ENCODE results near the gene CEP44.

- TF ChIP-seq POLR2A (IDR thresholded peaks at IDR 0.05; ENCODE audit: low read depth, low read length): no peak
- no peak for TF ChIP-seq PAX5 (IDR thresholded peaks at IDR 0.05; ENCODE audit: insufficient read depth, low read length, severe bottlenecking)
- no peak for TF ChIP-seq TAF1 (IDR thresholded peaks at IDR 0.05; ENCODE audit: low read depth, low read length)
- no peak for TF ChIP-seq POLR2AphosphoS5 (IDR thresholded peaks at IDR 0.05; ENCODE audit: low read depth, low read length)
- no peak for TF ChIP-seq SPI1 (IDR thresholded peaks at IDR 0.05; ENCODE audit: low read depth, low read length)
- no peak for TF ChIP-seq POU2F2 (IDR thresholded peaks at IDR 0.05; ENCODE audit: low read depth, low read length)
Measured at GRCh38 chr4:174380699-174381439, 97.2 kb downstream of the CEP44 start.
